IMR-90 (cell line): ENCODE data around the gene CADM1. TPM values are rescaled to one million over a fixed set of nuclear protein-coding genes. Genes with fewer than 3 reads are reported as not detected.

Source experiments
- ATAC-seq: fragments of 200-7000 bp; cut with Tn5 transposase; 2 replicates; pipeline ENCODE4 v1.9.1; 2020; ENCODE audit warnings: low read depth, mild to moderate bottlenecking, moderate library complexity
- BruUV-seq: library from RNA; stranded (reverse); fragments of 400-500 nt; replicated peaks from 2 replicates; lab custom pipeline; 2021; lab: Mats Ljungman, UMichigan
- CTCF ChIA-PET: fragments of 300-600 bp; formaldehyde crosslinking; extraction: SDS; loops from one replicate; lab custom pipeline; 2021; ENCODE audit warnings: antibody characterized with exemption; lab: Yijun Ruan, JAX
- POLR2A ChIA-PET: fragments of 300-600 bp; sonication (Branson Sonifier 250); formaldehyde crosslinking; loops from one replicate; lab custom pipeline; 2022; ENCODE audit warnings: antibody characterized with exemption; ENCODE audit not compliant: unreplicated experiment; lab: Charles Lee
- DNase-seq: peaks from one replicate; pipeline ENCODE4 v3.0.0; 2013
- H2AFZ ChIP-seq: replicated peaks from 2 replicates; pipeline ENCODE3; 2013; ENCODE audit warnings: low read length, mild to moderate bottlenecking; ENCODE audit not compliant: poor library complexity
- H2AK5ac ChIP-seq: 2 replicates; pipeline ENCODE4 v1.6.1; 2013; ENCODE audit warnings: low read depth, low read length, inconsistent platforms
- H2AK9ac ChIP-seq: replicated peaks from 2 replicates; pipeline ENCODE3; 2013; ENCODE audit warnings: mild to moderate bottlenecking, low read depth, low read length, moderate library complexity; ENCODE audit not compliant: poor library complexity
- H2BK120ac ChIP-seq: 2 replicates; pipeline ENCODE4 v1.6.1; 2013; ENCODE audit warnings: low read depth, low read length, inconsistent platforms
- H2BK15ac ChIP-seq: 3 replicates; pipeline ENCODE4 v1.6.1; 2013; ENCODE audit warnings: low read depth, low read length, inconsistent platforms
- H2BK20ac ChIP-seq: 2 replicates; pipeline ENCODE4 v1.6.1; 2013; ENCODE audit warnings: low read depth, mild to moderate bottlenecking, inconsistent platforms, low read length, moderate library complexity
- H2BK5ac ChIP-seq: 2 replicates; pipeline ENCODE4 v1.6.1; 2013; ENCODE audit warnings: mild to moderate bottlenecking, low read depth, low read length, inconsistent platforms; ENCODE audit not compliant: poor library complexity, severe bottlenecking
- H3K14ac ChIP-seq: replicated peaks from 2 replicates; pipeline ENCODE4 v1.6.1; 2013; ENCODE audit warnings: low read depth, low read length, inconsistent platforms
- H3K18ac ChIP-seq: 2 replicates; pipeline ENCODE4 v1.6.1; 2013; ENCODE audit warnings: low read depth, low read length, control low read depth
- H3K23ac ChIP-seq: 2 replicates; pipeline ENCODE4 v1.6.1; 2013; ENCODE audit warnings: low read depth, low read length, inconsistent platforms
- H3K27ac ChIP-seq: 2 replicates; pipeline ENCODE4 v1.5.1; 2013; ENCODE audit warnings: mild to moderate bottlenecking, control low read depth, low read length; ENCODE audit not compliant: insufficient read depth
- H3K27me3 ChIP-seq: 2 replicates; pipeline ENCODE4 v1.6.1; 2013; ENCODE audit warnings: low read length; ENCODE audit not compliant: control insufficient read depth, insufficient read depth
- H3K36me3 ChIP-seq: 2 replicates; pipeline ENCODE4 v1.6.1; 2013; ENCODE audit warnings: low read length, mixed read lengths; ENCODE audit not compliant: control insufficient read depth, insufficient read depth
- H3K4ac ChIP-seq: 2 replicates; pipeline ENCODE4 v1.6.1; 2013; ENCODE audit warnings: low read depth, low read length, inconsistent platforms
- H3K4me1 ChIP-seq: 2 replicates; pipeline ENCODE4 v1.6.1; 2013; ENCODE audit warnings: low read length, mixed read lengths; ENCODE audit not compliant: control insufficient read depth, insufficient read depth
- H3K4me2 ChIP-seq: 2 replicates; pipeline ENCODE4 v1.6.1; 2013; ENCODE audit warnings: low read depth, mild to moderate bottlenecking, control low read depth, low read length, moderate library complexity
- H3K4me3 ChIP-seq: 2 replicates; pipeline ENCODE4 v1.5.1; 2013; ENCODE audit warnings: low read depth, mild to moderate bottlenecking, control low read depth, low read length, moderate library complexity; ENCODE audit not compliant: insufficient read depth
- H3K56ac ChIP-seq: 2 replicates; pipeline ENCODE4 v1.6.1; 2013; ENCODE audit warnings: low read length, inconsistent platforms; ENCODE audit not compliant: insufficient read depth; ENCODE audit errors: extremely low read depth
- H3K79me1 ChIP-seq, 2 experiments: 2 replicates each; pipeline ENCODE4 v1.6.1; 2013; ENCODE audit warnings: low read length in 2 of 2, inconsistent platforms in 1 of 2, low read depth in 1 of 2
- H3K9ac ChIP-seq: 2 replicates; pipeline ENCODE4 v1.6.1; 2013; ENCODE audit warnings: low read depth, low read length, control low read depth
- H3K9me1 ChIP-seq: 2 replicates; pipeline ENCODE4 v1.6.1; 2013; ENCODE audit warnings: low read length, inconsistent platforms; ENCODE audit not compliant: insufficient read depth
- H3K9me3 ChIP-seq: 2 replicates; pipeline ENCODE4 v1.6.1; 2013; ENCODE audit warnings: low read length; ENCODE audit not compliant: control insufficient read depth, insufficient read depth
- H4K20me1 ChIP-seq: 2 replicates; pipeline ENCODE4 v1.6.1; 2013; ENCODE audit warnings: low read length, inconsistent platforms; ENCODE audit not compliant: insufficient read depth
- H4K5ac ChIP-seq: 2 replicates; pipeline ENCODE4 v1.6.1; 2013; ENCODE audit warnings: mild to moderate bottlenecking, low read depth, low read length, control low read depth
- H4K8ac ChIP-seq, 2 experiments: 2 replicates each; pipeline ENCODE4 v1.6.1; 2013; ENCODE audit warnings: low read depth in 2 of 2, low read length in 2 of 2, control low read depth in 1 of 2, inconsistent platforms in 1 of 2
- H4K91ac ChIP-seq: 2 replicates; pipeline ENCODE4 v1.6.1; 2013; ENCODE audit warnings: low read depth, low read length, inconsistent platforms; ENCODE audit not compliant: insufficient read depth
- BHLHE40 ChIP-seq: fragments of 150-350 bp; IDR thresholded peaks from 2 replicates; pipeline ENCODE4 v1.6.1; 2016; ENCODE audit warnings: mild to moderate bottlenecking, low read depth, low read length
- CHD1 ChIP-seq: IDR thresholded peaks from 2 replicates; pipeline ENCODE4 v1.6.1; 2012; ENCODE audit warnings: low read depth, low read length, improper control_type of control experiment
- ELK1 ChIP-seq: fragments of 150-350 bp; IDR thresholded peaks from 2 replicates; pipeline ENCODE4 v1.6.1; 2016; ENCODE audit warnings: low read depth, mild to moderate bottlenecking, low read length, moderate library complexity, borderline replicate concordance
- MXI1 ChIP-seq: IDR thresholded peaks from 2 replicates; pipeline ENCODE4 v1.6.1; 2012; ENCODE audit warnings: low read depth, mild to moderate bottlenecking, low read length, moderate library complexity, borderline replicate concordance
- RAD21 ChIP-seq: IDR thresholded peaks from 2 replicates; pipeline ENCODE4 v1.6.1; 2012; ENCODE audit warnings: low read length, improper control_type of control experiment
- RCOR1 ChIP-seq: IDR thresholded peaks from 2 replicates; pipeline ENCODE4 v1.6.1; 2012; ENCODE audit warnings: mild to moderate bottlenecking, low read length, improper control_type of control experiment; ENCODE audit not compliant: insufficient replicate concordance
- USF2 ChIP-seq: fragments of 150-350 bp; IDR thresholded peaks from 2 replicates; pipeline ENCODE4 v1.6.1; 2017; ENCODE audit warnings: mild to moderate bottlenecking, antibody characterized with exemption, low read length, low read depth
- WGBS, 2 experiments: methylation state at CpG; one replicate each; pipeline versions ENCODE4 v1.1.5 to v1.1.7; 2013; ENCODE audit warnings: missing lambda C conversion rate in 2 of 2; ENCODE audit not compliant: insufficient read length in 1 of 2; ENCODE audit errors: extremely low coverage in 2 of 2; 5-methylcytosine and 5-hydroxymethylcytosine counted together
- dilution Hi-C: fragments of 300-500 bp; cut with HindIII; formaldehyde crosslinking; loops from one replicate; pipeline ENCODE4 v1.14.3; 2018; ENCODE audit warnings: low sequenced_read_pairs; ENCODE audit not compliant: unreplicated experiment
- in situ Hi-C: fragments of 300-500 bp; cut with MboI; formaldehyde crosslinking; loops from 3 replicates; pipeline ENCODE4 v1.14.3; 2019; ENCODE audit warnings: low sequenced_read_pairs, inconsistent platforms, mixed read lengths
- intact Hi-C: fragments of 100-400 bp; cut with micrococcal nuclease; formaldehyde crosslinking; loops from 2 replicates; pipeline ENCODE4 v1.10.0; 2022
- polyA plus RNA-seq, 3 experiments: library from polyadenylated mRNA; depleted of rRNA; stranded (reverse); fragments of >200 nt; gene quantifications; 2 replicates each; pipeline ENCODE4 v1.2.3, GENCODE V29; 2012; ENCODE audit warnings: low replicate concordance in 1 of 3
- total RNA-seq: library from RNA; depleted of rRNA; stranded (reverse); fragments of >200 nt; gene quantifications from 2 replicates; pipeline ENCODE4 v1.2.3, GENCODE V29; 2012

CADM1 gene
- total and polyA plus RNA-seq, 2 of the 4 experiments (the other 2 are of a cell fraction), result 28.8 to 77.1 TPM

- Histone ChIP-seq H4K5ac (no peak overlapping the region), H2AFZ (no peak overlapping the region), H2BK120ac (no peak overlapping the region), H3K36me3 (peaks cover 7% of the 10 kb centered on the region), H3K27me3 (no peaks in the 10 kb centered on the region), H3K79me1 (no peaks in the 10 kb centered on the region), H2BK15ac (no peak overlapping the region), H2BK20ac (no peak overlapping the region), H3K27ac (no peak overlapping the region), H3K23ac (no peak overlapping the region), H4K8ac (no peak overlapping the region), H4K20me1 (no peaks in the 10 kb centered on the region), H3K9ac (no peak overlapping the region), H2AK5ac (no peak overlapping the region), H3K4me1 (peaks cover 2% of the 10 kb centered on the region; the same call in 1 of the 2 replicates), H3K18ac (no peak overlapping the region), H2AK9ac (no peak overlapping the region), H3K9me1 (peaks cover 3% of the 10 kb centered on the region; the same call in 1 of the 2 replicates), H3K14ac (no peak overlapping the region), H3K4ac (no peak overlapping the region), H4K91ac (no peak overlapping the region), H3K9me3 (no peaks in the 10 kb centered on the region), H2BK5ac (no peak overlapping the region), H3K56ac (no peak overlapping the region), H3K4me2 (no peak overlapping the region), H3K4me3 (no peak overlapping the region)
- in situ Hi-C loops, result no loop called here
- CTCF ChIA-PET, result interaction anchor here (1.0 kb wide), 1 partner anchor 21 kb away, joined by 3 read pairs; no protein-coding TSS in a partner anchor
- intact Hi-C loops, result no loop called here
- dilution Hi-C loops, result no loop called here
- BruUV-seq, result no TSS peak
- TF ChIP-seq CHD1 (no peak), USF2 (no peak), ELK1 (no peak), RCOR1 (no peak), RAD21 (no peak), BHLHE40 (no peak), MXI1 (no peak)
- POLR2A ChIA-PET, result no interaction called here
- DNase-seq (no peak), ATAC-seq (no peak)
- 60% methylated on average over 1 of the region's 3 CpGs; no CpG with 5 or more reads in 1 of the 2 experiments for WGBS, 2 experiments
Measured at GRCh38 chr11:115219376-115219775, 284.8 kb downstream of the CADM1 start.
